ENCODE results near the gene HHAT.

Gene HHAT

DNA sequence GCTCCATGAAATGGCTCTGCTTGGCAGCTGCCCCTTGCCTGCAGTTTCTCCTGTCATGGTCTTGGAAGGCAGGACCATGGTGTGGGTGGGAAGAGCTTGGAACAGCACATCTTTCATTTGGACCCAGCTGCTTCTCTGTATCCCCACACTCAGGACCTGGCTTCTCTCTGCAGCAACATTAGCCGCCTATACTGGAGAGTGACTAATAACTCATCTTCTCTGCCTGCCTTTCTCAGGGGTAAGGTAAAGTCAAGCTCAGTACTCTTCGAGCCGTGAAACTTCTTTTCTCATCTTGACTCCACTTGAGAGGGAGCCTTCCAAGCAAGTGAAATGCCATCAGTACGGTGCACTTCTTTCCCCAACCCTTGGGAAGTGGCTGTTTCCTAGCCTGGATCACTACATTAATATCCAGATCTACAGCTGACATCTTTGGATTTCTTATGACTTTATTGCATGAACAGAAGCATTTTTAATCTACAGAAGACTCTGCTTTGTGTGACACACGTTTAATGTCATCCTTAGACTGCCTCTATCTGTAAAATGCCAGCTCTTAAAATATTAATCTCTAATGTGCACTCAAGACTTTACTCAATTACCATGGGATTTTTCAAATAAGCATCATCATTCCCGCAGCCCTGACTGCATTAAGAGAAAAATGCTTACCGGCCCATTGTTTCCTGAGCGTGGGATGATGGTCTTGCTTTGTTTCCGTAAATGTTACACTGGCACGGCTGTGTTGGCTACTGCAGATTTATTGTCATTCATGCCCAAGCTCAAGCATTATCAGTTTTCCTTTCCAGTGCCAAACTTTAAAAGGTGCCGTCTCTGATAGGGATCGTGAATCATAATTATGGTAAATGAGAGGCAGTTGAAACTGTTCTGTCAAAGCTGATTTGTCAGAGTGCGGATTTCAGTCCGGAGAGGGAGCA is 242.9 kb downstream of the HHAT start:
- DNase-seq (ENCODE audit: extremely low read depth, insufficient read length) = no peak
- no peak for TF ChIP-seq CTCF (IDR thresholded peaks at IDR 0.05; ENCODE audit: insufficient read depth, low read length, poor library complexity, severe bottlenecking)

DNA sequence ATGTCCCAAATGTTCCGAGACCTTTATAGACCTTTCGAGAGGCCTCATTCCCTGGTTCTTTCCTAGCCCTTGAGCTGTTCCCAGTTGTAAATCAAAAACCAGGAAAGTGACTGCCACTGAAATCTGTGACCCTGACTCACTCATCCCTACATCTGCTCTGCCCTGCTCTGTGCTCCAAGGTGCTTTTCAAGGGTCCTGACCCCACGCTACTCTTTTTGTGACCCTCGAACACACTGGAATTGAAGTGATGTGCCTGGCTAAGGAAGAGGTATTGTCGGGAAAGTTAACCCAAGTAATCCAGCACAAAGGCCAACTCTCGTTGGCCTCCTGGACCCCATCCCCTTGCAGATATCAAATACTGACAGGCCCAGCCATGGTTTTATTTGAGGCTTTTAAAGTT is 244.4 kb downstream of the HHAT start:
- DNase-seq (ENCODE audit: extremely low read depth, insufficient read length) = no peak
- no peak for TF ChIP-seq CTCF (IDR thresholded peaks at IDR 0.05; ENCODE audit: insufficient read depth, low read length, poor library complexity, severe bottlenecking)
- no peak overlapping the region for H3K4me3 ChIP-seq (replicated peaks; ENCODE audit: low read depth, low read length)
- no peaks in the 10 kb centered on the region for H3K36me3 ChIP-seq (ENCODE audit: control insufficient read depth, insufficient read depth, low read length)
- H3K27me3 ChIP-seq (replicated peaks; ENCODE audit: control insufficient read depth, insufficient read depth, low read length) = no peaks in the 10 kb centered on the region; the same call in 1 of the 2 replicates

More for the DNA sequence above, 242.9 kb downstream of the HHAT start:
- H3K27me3 ChIP-seq (replicated peaks; ENCODE audit: control insufficient read depth, insufficient read depth, low read length) = no peaks in the 10 kb centered on the region; the same call in 1 of the 2 replicates
- no peaks in the 10 kb centered on the region for H3K36me3 ChIP-seq (ENCODE audit: control insufficient read depth, insufficient read depth, low read length)
- no peak overlapping the region for H3K4me3 ChIP-seq (replicated peaks; ENCODE audit: low read depth, low read length)

DNA sequence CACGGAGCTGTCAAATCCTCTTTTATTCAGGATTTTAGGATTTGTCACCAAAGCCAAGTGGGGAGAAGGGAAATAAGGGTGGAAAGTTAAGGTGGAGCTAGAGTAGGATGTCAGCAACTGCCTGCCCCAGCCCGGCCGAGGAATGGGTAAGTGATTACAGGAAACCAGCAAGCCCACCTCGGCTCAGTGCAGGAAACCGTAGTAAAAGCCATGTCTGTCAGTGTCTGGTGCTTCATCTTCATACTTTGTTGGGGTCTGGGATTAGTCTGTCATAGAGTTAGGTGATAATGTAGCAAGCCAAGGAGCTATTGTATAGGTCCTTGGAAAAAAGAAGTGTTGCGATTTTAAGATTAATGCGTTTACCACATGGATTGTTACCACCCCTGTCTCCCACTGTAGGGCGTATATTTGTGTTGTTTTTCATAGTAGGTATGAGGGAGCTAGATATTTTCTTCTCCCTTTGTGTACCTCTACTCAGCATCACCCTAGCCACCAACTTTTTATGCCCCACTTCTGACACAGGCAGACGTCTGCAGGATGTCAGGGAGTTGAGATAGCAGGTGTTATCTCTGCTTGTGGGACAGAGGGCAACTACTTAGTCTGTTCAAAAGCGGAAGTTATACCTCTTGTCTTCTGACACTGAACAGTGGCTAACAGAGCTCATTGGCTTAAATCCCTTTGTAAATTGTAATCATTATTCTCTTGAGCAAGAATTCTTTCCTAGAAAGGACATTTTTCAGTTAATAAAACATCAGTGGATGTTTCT is 253.7 kb downstream of the HHAT start:
- H3K36me3 ChIP-seq (ENCODE audit: control insufficient read depth, insufficient read depth, low read length) = no peaks in the 10 kb centered on the region
- DNase-seq (ENCODE audit: extremely low read depth, insufficient read length) = no peak
- H3K4me3 ChIP-seq (replicated peaks; ENCODE audit: low read depth, low read length) = no peak overlapping the region
- H3K27me3 ChIP-seq (replicated peaks; ENCODE audit: control insufficient read depth, insufficient read depth, low read length) = no peaks in the 10 kb centered on the region
- no peak for TF ChIP-seq CTCF (IDR thresholded peaks at IDR 0.05; ENCODE audit: insufficient read depth, low read length, poor library complexity, severe bottlenecking)

DNA sequence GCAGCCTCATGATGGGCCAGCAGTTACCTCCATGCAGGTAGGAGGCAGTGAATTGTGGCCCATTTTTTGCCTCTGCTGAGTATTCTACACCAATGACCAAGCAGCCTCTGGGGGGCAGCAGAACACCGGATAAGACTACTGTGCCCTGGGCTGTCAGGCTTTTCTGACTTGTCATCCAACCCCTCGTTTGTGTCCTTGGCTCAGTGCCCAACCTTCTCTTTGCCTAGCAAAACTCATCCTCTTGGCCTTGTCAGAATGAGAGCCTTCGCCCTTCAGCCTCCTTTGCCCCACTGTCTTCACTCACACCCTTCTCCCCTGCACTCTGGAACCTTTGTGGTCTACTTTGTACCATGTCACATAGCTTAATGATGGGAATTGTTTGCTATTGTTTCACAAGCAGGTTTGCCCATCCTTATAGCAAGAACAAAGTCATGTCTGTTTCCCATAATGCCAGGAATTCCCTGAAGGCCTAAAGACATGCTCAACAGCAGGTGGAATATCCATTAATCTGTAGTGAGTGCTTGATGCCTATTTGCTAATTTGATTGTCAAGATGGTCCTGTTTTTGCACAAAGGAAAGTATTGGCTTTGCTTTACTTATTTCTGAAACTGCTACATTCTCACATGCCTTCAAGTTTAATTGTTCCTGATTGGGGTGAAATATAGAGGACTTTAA is 255.9 kb downstream of the HHAT start:
- TF ChIP-seq CTCF (IDR thresholded peaks at IDR 0.05; ENCODE audit: insufficient read depth, low read length, poor library complexity, severe bottlenecking) = peak; percentile 69
- Histone ChIP-seq H3K4me3 (replicated peaks; ENCODE audit: low read depth, low read length) (no peak overlapping the region), H3K36me3 (ENCODE audit: control insufficient read depth, insufficient read depth, low read length) (no peaks in the 10 kb centered on the region), H3K27me3 (replicated peaks; ENCODE audit: control insufficient read depth, insufficient read depth, low read length) (no peaks in the 10 kb centered on the region)
- peak; percentile 11 for DNase-seq (ENCODE audit: extremely low read depth, insufficient read length)

DNA sequence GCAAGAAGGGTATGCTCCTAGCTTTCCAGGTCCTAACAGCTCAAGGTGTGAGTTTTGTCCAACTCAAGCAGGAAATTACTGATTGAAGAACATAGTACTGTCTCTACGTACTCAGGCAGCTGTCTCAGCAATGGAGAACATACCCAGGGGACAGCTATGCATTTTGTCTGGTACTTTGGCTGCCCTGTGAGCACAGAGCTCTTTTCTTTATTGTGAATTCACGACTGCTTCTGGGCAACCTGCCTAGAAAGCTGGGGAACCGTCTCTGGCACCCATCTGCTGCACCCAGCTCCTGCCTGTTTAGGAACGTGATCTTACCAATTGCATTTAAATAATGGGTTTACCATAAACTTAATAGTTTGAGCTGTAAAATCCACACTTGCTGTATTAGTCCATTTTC is 258.1 kb downstream of the HHAT start:
- Histone ChIP-seq H3K27me3 (replicated peaks; ENCODE audit: control insufficient read depth, insufficient read depth, low read length) (no peaks in the 10 kb centered on the region), H3K4me3 (replicated peaks; ENCODE audit: low read depth, low read length) (no peak overlapping the region), H3K36me3 (ENCODE audit: control insufficient read depth, insufficient read depth, low read length) (no peaks in the 10 kb centered on the region)
- no peak for DNase-seq (ENCODE audit: extremely low read depth, insufficient read length)
- TF ChIP-seq CTCF (IDR thresholded peaks at IDR 0.05; ENCODE audit: insufficient read depth, low read length, poor library complexity, severe bottlenecking) = no peak
